Measurements from ENCODE around the gene RHOV.

GRCh38 chr15:40914486-40914885 lies 40.5 kb upstream of the RHOV start:
- TF ChIP-seq CTCF (IDR thresholded peaks at IDR 0.05; ENCODE audit: low read depth, low read length) (peak; percentile 70), EZH2phosphoT487 (IDR thresholded peaks at IDR 0.05; ENCODE audit: low read depth) (no peak)

Measured in OCI-LY3 (cell line).